CD4-positive, alpha-beta memory T cell (primary cell): Measurements from ENCODE around the gene VEGFB. TPM values are rescaled to one million over a fixed set of nuclear protein-coding genes. Genes with fewer than 3 reads are reported as not detected.

Experiments
- CTCF ChIA-PET: fragments of 350-600 bp; sonication (Branson Sonifier 250); formaldehyde crosslinking; loops from one replicate; lab custom pipeline; 2021; ENCODE audit warnings: inconsistent platforms; ENCODE audit not compliant: partially characterized antibody; lab: Charles Lee
- POLR2A ChIA-PET: fragments of 350-600 bp; sonication (Branson Sonifier 250); formaldehyde crosslinking; loops from one replicate; lab custom pipeline; 2021; ENCODE audit not compliant: partially characterized antibody; lab: Charles Lee
- DNase-seq, 5 donors: peaks; one replicate each; pipeline versions ENCODE4 v3.0.0 to v3.0.0-alpha.2; 2020 to 2022; ENCODE audit warnings: mixed read lengths in 1 of 5
- H3K27ac ChIP-seq: one replicate; pipeline ENCODE4 v1.7.0; 2013; ENCODE audit warnings: low read depth, low read length
- H3K27me3 ChIP-seq: 2 replicates; pipeline ENCODE4 v1.7.0; 2013; ENCODE audit warnings: mild to moderate bottlenecking, low read length, moderate library complexity; ENCODE audit not compliant: insufficient read depth
- H3K36me3 ChIP-seq: 2 replicates; pipeline ENCODE4 v1.7.0; 2013; ENCODE audit warnings: mild to moderate bottlenecking, low read length, moderate library complexity; ENCODE audit not compliant: insufficient read depth
- H3K4me1 ChIP-seq: 2 replicates; pipeline ENCODE4 v1.7.0; 2013; ENCODE audit warnings: mild to moderate bottlenecking, low read length, moderate library complexity; ENCODE audit not compliant: insufficient read depth
- H3K4me3 ChIP-seq, 2 donors: one replicate each; pipeline ENCODE4 v1.7.0; 2013; ENCODE audit warnings: low read length in 2 of 2, mild to moderate bottlenecking in 1 of 2
- H3K9me3 ChIP-seq, 2 donors: one replicate each; pipeline ENCODE4 v1.7.0; 2013; ENCODE audit warnings: low read length in 2 of 2, control low read depth in 1 of 2; ENCODE audit not compliant: control insufficient read depth in 1 of 2
- H3K27ac Mint-ChIP-seq, 7 donors: one replicate each; pipeline ENCODE4 v1.8.0; 2020 to 2021; ENCODE audit warnings: mixed read lengths in 7 of 7, mild to moderate bottlenecking in 6 of 7, inconsistent platforms in 3 of 7, moderate library complexity in 3 of 7
- H3K27me3 Mint-ChIP-seq, 2 donors: one replicate each; pipeline ENCODE4 v1.8.0; 2020 to 2021; ENCODE audit warnings: mixed read lengths in 2 of 2
- H3K36me3 Mint-ChIP-seq, 2 donors: one replicate each; pipeline ENCODE4 v1.8.0; 2020 to 2021; ENCODE audit warnings: mixed read lengths in 2 of 2, inconsistent platforms in 1 of 2, mild to moderate bottlenecking in 1 of 2
- H3K4me1 Mint-ChIP-seq, 4 donors: one replicate each; pipeline ENCODE4 v1.8.0; 2020 to 2021; ENCODE audit warnings: mixed read lengths in 4 of 4, mild to moderate bottlenecking in 1 of 4
- H3K4me3 Mint-ChIP-seq, 8 donors: one replicate each; pipeline ENCODE4 v1.8.0; 2020 to 2021; ENCODE audit warnings: mixed read lengths in 8 of 8, mild to moderate bottlenecking in 7 of 8, moderate library complexity in 6 of 8, inconsistent platforms in 3 of 8
- H3K9me3 Mint-ChIP-seq, 8 donors: one replicate each; pipeline ENCODE4 v1.8.0; 2020 to 2021; ENCODE audit warnings: mixed read lengths in 8 of 8, mild to moderate bottlenecking in 5 of 8, inconsistent platforms in 3 of 8, moderate library complexity in 1 of 8
- intact Hi-C: fragments of 100-400 bp; cut with micrococcal nuclease; formaldehyde crosslinking; loops from one replicate; pipeline ENCODE4 v1.15.1; 2023
- polyA plus RNA-seq, 2 donors: library from polyadenylated mRNA; unstranded; fragments of 300-500 nt; fragmentation: Illumina TruSeq; gene quantifications; one replicate each; pipeline ENCODE4 v1.2.3, GENCODE V29; 2021
- total RNA-seq, 2 experiments: library from RNA; stranded (reverse); gene quantifications; one replicate each; pipeline ENCODE4 v1.2.3, GENCODE V29; 2021

The VEGFB gene
- total and polyA plus RNA-seq, 4 experiments from 2014 or later = 2.3 to 97.3 (median 59.5) TPM

DNA sequence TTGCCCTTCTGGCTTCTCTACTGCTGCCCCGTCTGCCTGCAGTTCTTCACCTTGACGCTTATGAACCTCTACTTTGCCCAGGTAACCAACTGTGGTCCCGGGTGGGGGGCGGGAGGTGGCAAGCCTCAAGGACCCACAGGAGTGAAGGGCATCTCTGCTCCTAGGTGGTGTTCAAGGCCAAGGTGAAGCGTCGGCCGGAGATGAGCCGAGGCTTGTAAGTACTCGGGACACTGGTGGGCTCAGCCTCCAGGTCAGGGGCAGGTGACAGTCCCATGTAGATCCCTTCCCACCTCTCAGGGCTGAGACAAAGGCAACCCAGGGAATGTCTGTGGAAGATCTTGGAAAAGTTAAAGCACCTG, 52.4 kb downstream of the VEGFB start:
- Histone ChIP-seq H3K36me3 (no peaks in the 10 kb centered on the region), H3K4me3 (no peak overlapping the region), H3K27me3 (peaks cover 8% of the 10 kb centered on the region), H3K9me3 (no peaks in the 10 kb centered on the region), H3K4me1 (peaks cover 26% of the 10 kb centered on the region), H3K27ac (no peak overlapping the region)
- ChIA-PET CTCF (interaction anchor here (1.7 to 7.3 kb wide), 3 partner anchors 15 to 81 kb away, joined by 7 to 47 read pairs (median 34); partner anchors contain the start of genes CATSPERZ and FERMT3), POLR2A (interaction anchor here (6.2 to 8.6 kb wide), 2 partner anchors 17 kb away, joined by 81 to 233 read pairs; partner anchors contain the start of genes CATSPERZ and ESRRA)
- no peaks in the 10 kb centered on the region for H3K9me3 Mint-ChIP-seq
- peaks cover 0 to 7% of the 10 kb centered on the region in 2 donors for H3K36me3 Mint-ChIP-seq
- peaks cover 5 to 7% of the 10 kb centered on the region in 2 donors for H3K27me3 Mint-ChIP-seq
- H3K27ac Mint-ChIP-seq = peak overlapping the region; percentile 77 to 95 (median 90)
- H3K4me3 Mint-ChIP-seq = peak overlapping the region; percentile 71 to 82 (median 80)
- no peak for DNase-seq
- intact Hi-C loops = no loop called here
- H3K4me1 Mint-ChIP-seq = peaks cover 14 to 50% (median 24%) of the 10 kb centered on the region in 4 donors

DNA sequence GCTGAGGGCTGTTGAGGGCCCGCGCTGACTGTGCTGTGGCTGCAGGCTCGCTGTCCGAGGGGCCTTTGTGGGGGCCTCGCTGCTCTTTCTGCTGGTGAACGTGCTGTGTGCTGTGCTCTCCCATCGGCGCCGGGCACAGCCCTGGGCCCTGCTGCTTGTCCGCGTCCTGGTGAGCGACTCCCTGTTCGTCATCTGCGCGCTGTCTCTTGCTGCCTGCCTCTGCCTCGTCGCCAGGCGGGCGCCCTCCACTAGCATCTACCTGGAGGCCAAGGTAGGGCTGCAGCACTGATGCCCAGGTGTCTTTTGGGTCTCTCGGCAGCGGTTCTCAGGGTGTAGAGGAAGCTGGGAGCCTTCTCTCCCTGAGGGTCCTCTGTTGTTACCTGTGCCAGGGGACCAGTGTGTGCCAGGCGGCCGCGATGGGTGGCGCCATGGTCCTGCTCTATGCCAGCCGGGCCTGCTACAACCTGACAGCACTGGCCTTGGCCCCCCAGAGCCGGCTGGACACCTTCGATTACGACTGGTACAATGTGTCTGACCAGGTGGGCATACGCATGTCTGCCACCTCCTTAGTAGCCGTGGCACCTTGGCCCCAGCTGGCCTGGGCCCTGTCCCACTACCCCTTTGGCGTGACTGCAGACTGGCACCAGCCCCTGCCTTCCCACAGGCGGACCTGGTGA, 53.4 kb downstream of the VEGFB start:
- Mint-ChIP-seq H3K27me3 (peaks cover 6 to 9% of the 10 kb centered on the region in 2 donors), H3K4me1 (peaks cover 11 to 49% (median 23%) of the 10 kb centered on the region in 4 donors), H3K4me3 (peak overlapping the region in 2 of 8 donors; percentile 44 to 59), H3K27ac (peak overlapping the region in 1 of 7 donors; percentile 44), H3K36me3 (peaks cover 0 to 4% of the 10 kb centered on the region in 2 donors), H3K9me3 (no peaks in the 10 kb centered on the region)
- Histone ChIP-seq H3K27ac (no peak overlapping the region), H3K27me3 (peaks cover 12% of the 10 kb centered on the region), H3K9me3 (no peaks in the 10 kb centered on the region), H3K4me1 (peaks cover 35% of the 10 kb centered on the region), H3K36me3 (no peaks in the 10 kb centered on the region), H3K4me3 (no peak overlapping the region)
- ChIA-PET CTCF (interaction anchor here (1.7 to 7.3 kb wide), 3 partner anchors 14 to 82 kb away, joined by 7 to 47 read pairs (median 34); partner anchors contain the start of genes CATSPERZ and FERMT3), POLR2A (interaction anchor here (6.2 to 8.6 kb wide), 2 partner anchors 16 to 18 kb away, joined by 81 to 233 read pairs; partner anchors contain the start of genes CATSPERZ and ESRRA)
- no peak for DNase-seq
- intact Hi-C loops = no loop called here

DNA sequence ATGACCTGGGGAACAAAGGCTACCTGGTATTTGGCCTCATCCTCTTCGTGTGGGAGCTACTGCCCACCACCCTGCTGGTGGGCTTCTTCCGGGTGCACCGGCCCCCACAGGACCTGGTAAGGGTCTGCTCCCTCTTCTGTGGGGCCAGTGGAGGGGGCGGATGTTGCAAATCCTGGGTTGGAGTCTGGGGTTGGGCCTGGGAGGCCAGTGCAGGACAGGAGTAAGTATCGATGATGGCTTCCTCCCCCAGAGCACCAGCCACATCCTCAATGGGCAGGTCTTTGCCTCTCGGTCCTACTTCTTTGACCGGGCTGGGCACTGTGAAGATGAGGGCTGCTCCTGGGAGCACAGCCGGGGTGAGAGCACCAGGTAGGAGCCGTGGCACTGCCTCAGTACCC, 54.0 kb downstream of the VEGFB start:
- Histone ChIP-seq H3K4me1 (peaks cover 29% of the 10 kb centered on the region), H3K36me3 (no peaks in the 10 kb centered on the region), H3K27me3 (peaks cover 17% of the 10 kb centered on the region), H3K27ac (no peak overlapping the region), H3K4me3 (no peak overlapping the region), H3K9me3 (no peaks in the 10 kb centered on the region)
- Mint-ChIP-seq H3K27me3 (peaks cover 11 to 14% of the 10 kb centered on the region in 2 donors), H3K27ac (no peak overlapping the region), H3K4me3 (peak overlapping the region in 2 of 8 donors; percentile 25 to 29), H3K36me3 (peaks cover 0 to 4% of the 10 kb centered on the region in 2 donors), H3K4me1 (peaks cover 9 to 43% (median 19%) of the 10 kb centered on the region in 4 donors), H3K9me3 (no peaks in the 10 kb centered on the region)
- ChIA-PET CTCF (interaction anchor here (1.6 to 2.6 kb wide), 2 partner anchors 20 to 83 kb away, joined by 3 to 10 read pairs; no protein-coding TSS in a partner anchor), POLR2A (interaction anchor here (0.9 to 8.6 kb wide), 2 partner anchors 15 to 19 kb away, joined by 3 to 81 read pairs; partner anchors contain the start of genes CATSPERZ and ESRRA)
- intact Hi-C loops = no loop called here
- DNase-seq = no peak

Other genes starting within 250 kb of the VEGFB start
- gene OTUB1, start 248.1 kb upstream of the VEGFB start, total RNA-seq = 10 to 100 TPM; 72.9 to 73.0 TPM
- 100 to 1,000 TPM; 132 to 171 TPM for gene OTUB1, start 248.1 kb upstream of the VEGFB start, polyA plus RNA-seq
- not detected for gene FLRT1, start 198.7 kb upstream of the VEGFB start, total RNA-seq
- not detected for gene FLRT1, start 198.7 kb upstream of the VEGFB start, polyA plus RNA-seq
- gene MACROD1, start 68.5 kb upstream of the VEGFB start, total RNA-seq = 1 to 10 TPM; 8.1 to 8.7 TPM
- 1 to 10 TPM; 5.0 to 6.5 TPM for gene MACROD1, start 68.5 kb upstream of the VEGFB start, polyA plus RNA-seq
- 100 to 1,000 TPM in 1 of 2 experiments, 10 to 100 TPM in 1; 97.4 to 106 TPM for gene STIP1, start 48.4 kb upstream of the VEGFB start, total RNA-seq
- 10 to 100 TPM; 37.1 to 98.8 TPM for gene STIP1, start 48.4 kb upstream of the VEGFB start, polyA plus RNA-seq
- gene FERMT3, start 27.9 kb upstream of the VEGFB start, total RNA-seq = 100 to 1,000 TPM; 149 to 152 TPM
- 100 to 1,000 TPM; 198 to 202 TPM for gene FERMT3, start 27.9 kb upstream of the VEGFB start, polyA plus RNA-seq
- gene TRPT1, start 8.4 kb upstream of the VEGFB start, total RNA-seq = 10 to 100 TPM; 37.6 to 42.1 TPM
- 10 to 100 TPM; 31.1 to 35.3 TPM for gene TRPT1, start 8.4 kb upstream of the VEGFB start, polyA plus RNA-seq
- gene NUDT22, start 8.3 kb upstream of the VEGFB start, total RNA-seq = 100 to 1,000 TPM in 1 of 2 experiments, 10 to 100 TPM in 1; 83.9 to 101 TPM
- gene NUDT22, start 8.3 kb upstream of the VEGFB start, polyA plus RNA-seq = 10 to 100 TPM; 38.1 to 69.6 TPM
- 10 to 100 TPM; 60.6 to 64.5 TPM for gene DNAJC4, start 4.0 kb upstream of the VEGFB start, total RNA-seq
- gene DNAJC4, start 4.0 kb upstream of the VEGFB start, polyA plus RNA-seq = 10 to 100 TPM; 15.6 to 23.6 TPM
- gene FKBP2, start 6.5 kb downstream of the VEGFB start, total RNA-seq = 10 to 100 TPM; 41.4 to 46.4 TPM
- 100 to 1,000 TPM; 106 to 107 TPM for gene FKBP2, start 6.5 kb downstream of the VEGFB start, polyA plus RNA-seq
- gene PPP1R14B, start 12.4 kb downstream of the VEGFB start, total RNA-seq = 10 to 100 TPM; 32.2 to 38.4 TPM
- gene PPP1R14B, start 12.4 kb downstream of the VEGFB start, polyA plus RNA-seq = 10 to 100 TPM; 52.1 to 83.5 TPM
- 10 to 100 TPM; 10.8 to 11.9 TPM for gene PLCB3, start 16.9 kb downstream of the VEGFB start, total RNA-seq
- gene PLCB3, start 16.9 kb downstream of the VEGFB start, polyA plus RNA-seq = under 1 TPM in 1 of 2 donors, not detected in 1; 0.71 TPM
- 10 to 100 TPM; 23.1 to 26.2 TPM for gene BAD, start 50.1 kb downstream of the VEGFB start, total RNA-seq
- gene BAD, start 50.1 kb downstream of the VEGFB start, polyA plus RNA-seq = 10 to 100 TPM; 48.2 to 70.1 TPM
- gene GPR137, start 51.3 kb downstream of the VEGFB start, total RNA-seq = 10 to 100 TPM; 30.6 to 34.7 TPM
- gene GPR137, start 51.3 kb downstream of the VEGFB start, polyA plus RNA-seq = 10 to 100 TPM in 1 of 2 donors, 1 to 10 TPM in 1; 6.8 to 11.2 TPM
- gene KCNK4, start 56.7 kb downstream of the VEGFB start, total RNA-seq = not detected
- not detected for gene KCNK4, start 56.7 kb downstream of the VEGFB start, polyA plus RNA-seq
- gene CATSPERZ, start 65.8 kb downstream of the VEGFB start, total RNA-seq = not detected
- not detected for gene CATSPERZ, start 65.8 kb downstream of the VEGFB start, polyA plus RNA-seq
- 10 to 100 TPM; 29.5 to 31.9 TPM for gene ESRRA, start 70.9 kb downstream of the VEGFB start, total RNA-seq
- 10 to 100 TPM in 1 of 2 donors, 1 to 10 TPM in 1; 4.4 to 12.4 TPM for gene ESRRA, start 70.9 kb downstream of the VEGFB start, polyA plus RNA-seq
- 100 to 1,000 TPM; 171 to 174 TPM for gene TRMT112, start 83.0 kb downstream of the VEGFB start, total RNA-seq
- 100 to 1,000 TPM; 413 to 516 TPM for gene TRMT112, start 83.0 kb downstream of the VEGFB start, polyA plus RNA-seq
- gene PRDX5, start 83.5 kb downstream of the VEGFB start, total RNA-seq = 10 to 100 TPM; 57.6 to 58.7 TPM
- 100 to 1,000 TPM; 164 to 251 TPM for gene PRDX5, start 83.5 kb downstream of the VEGFB start, polyA plus RNA-seq
- 10 to 100 TPM; 68.3 to 73.0 TPM for gene CCDC88B, start 105.6 kb downstream of the VEGFB start, total RNA-seq
- 10 to 100 TPM in 1 of 2 donors, 1 to 10 TPM in 1; 6.8 to 39.5 TPM for gene CCDC88B, start 105.6 kb downstream of the VEGFB start, polyA plus RNA-seq
- 10 to 100 TPM; 33.9 to 38.7 TPM for gene RPS6KA4, start 124.6 kb downstream of the VEGFB start, total RNA-seq
- 10 to 100 TPM in 1 of 2 donors, 1 to 10 TPM in 1; 6.7 to 12.5 TPM for gene RPS6KA4, start 124.6 kb downstream of the VEGFB start, polyA plus RNA-seq